Left lung (tissue), 10 donors: Measurements from ENCODE around the gene CCDC81. TPM values are rescaled to one million over a fixed set of nuclear protein-coding genes. Genes with fewer than 3 reads are reported as not detected.
"Not testable (repeated sequence)": the region's sequence is repeated elsewhere in the genome, so short reads cannot be mapped to it uniquely, and the experiment has no call there.

Experiments
- ATAC-seq: fragments of 200-7000 bp; cut with Tn5 transposase; one replicate; pipeline ENCODE4 v1.9.1; 2020; ENCODE audit warnings: moderate library complexity
- DNase-seq, 4 donors: peaks; one replicate each; pipeline ENCODE4 v3.0.0-alpha.2; 2013 to 2020
- H3K27ac ChIP-seq, 2 donors: fragments of 200-600 bp; sonication (generic) in 1 of 2; one replicate each; pipeline versions ENCODE4 v1.5.0 to v1.8.0; 2020 to 2021
- H3K27me3 ChIP-seq, 2 donors: fragments of 200-600 bp; sonication (generic) in 1 of 2; one replicate each; pipeline versions ENCODE4 v1.5.0 to v1.8.0; 2020 to 2021
- H3K36me3 ChIP-seq, 2 donors: fragments of 200-600 bp; sonication (generic) in 1 of 2; one replicate each; pipeline versions ENCODE4 v1.5.0 to v1.8.0; 2020 to 2021
- H3K4me1 ChIP-seq, 2 donors: fragments of 200-600 bp; one replicate each; pipeline ENCODE4 v1.8.0; 2021
- H3K4me3 ChIP-seq, 2 donors: fragments of 200-600 bp; sonication (generic) in 1 of 2; one replicate each; pipeline versions ENCODE4 v1.5.0 to v1.8.0; 2020 to 2021; ENCODE audit warnings: mild to moderate bottlenecking in 1 of 2
- H3K9me3 ChIP-seq, 2 donors: fragments of 200-600 bp; sonication (generic) in 1 of 2; one replicate each; pipeline versions ENCODE4 v1.5.0 to v1.8.0; 2020 to 2021
- intact Hi-C, 2 donors: fragments of 100-400 bp; cut with DNase I; formaldehyde crosslinking; loops; one replicate each; pipeline versions ENCODE4 v1.11.2 to v1.14.2; 2022
- polyA plus RNA-seq, 6 donors: library from polyadenylated mRNA; unstranded; fragments of 120-200 nt; gene quantifications; one replicate each; pipeline ENCODE4 v1.2.1, GENCODE V29; 2013; ENCODE audit not compliant: insufficient read length in 6 of 6
- total RNA-seq, 2 donors: library from RNA; stranded (reverse); fragmentation: NEBNext Ultra II Directional; extraction: Animal tissue kit (Norgen Biotek cat#: 25700); gene quantifications; one replicate each; pipeline ENCODE4 v1.2.1, GENCODE V29; 2021
- TF ChIP-seq, protein P1 (sequence below), 2 donors: fragments of 200-600 bp; sonication (generic) in 1 of 2; IDR thresholded peaks; one replicate each; pipeline versions ENCODE4 v1.5.0 to v1.8.0; 2021; ENCODE audit warnings: antibody characterized with exemption in 2 of 2
- donor health status: DM: no; HTN: yes; CAD: no.
- donor health status: DM: no; HTN: no; CAD: no.

The CCDC81 gene
- total and polyA plus RNA-seq, 8 donors: 0.58 to 4.9 (median 3.3) TPM

DNA sequence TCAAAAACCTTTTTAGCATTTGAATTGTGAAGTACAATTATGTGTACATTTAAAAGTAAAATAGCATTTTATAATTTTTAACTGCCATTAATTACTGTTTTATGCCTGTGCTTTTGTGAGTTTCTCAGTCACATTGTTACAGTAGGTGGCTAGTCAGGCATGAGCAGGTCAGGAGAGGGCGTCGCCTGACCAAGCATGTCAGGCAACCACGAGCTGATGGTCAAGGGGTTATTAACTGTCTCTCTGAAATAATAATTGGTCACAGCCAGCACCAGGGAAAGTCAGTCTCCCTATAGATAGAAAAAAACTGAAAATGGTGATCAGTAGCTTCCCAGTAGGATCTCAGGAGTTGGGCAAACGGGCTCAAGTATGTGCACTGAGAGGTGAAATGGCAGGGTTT is 19.4 kb upstream of the CCDC81 start:
- Histone ChIP-seq H3K9me3 (no peaks in the 10 kb centered on the region), H3K4me1 (no peaks in the 10 kb centered on the region)
- intact Hi-C loops: no loop called here

DNA sequence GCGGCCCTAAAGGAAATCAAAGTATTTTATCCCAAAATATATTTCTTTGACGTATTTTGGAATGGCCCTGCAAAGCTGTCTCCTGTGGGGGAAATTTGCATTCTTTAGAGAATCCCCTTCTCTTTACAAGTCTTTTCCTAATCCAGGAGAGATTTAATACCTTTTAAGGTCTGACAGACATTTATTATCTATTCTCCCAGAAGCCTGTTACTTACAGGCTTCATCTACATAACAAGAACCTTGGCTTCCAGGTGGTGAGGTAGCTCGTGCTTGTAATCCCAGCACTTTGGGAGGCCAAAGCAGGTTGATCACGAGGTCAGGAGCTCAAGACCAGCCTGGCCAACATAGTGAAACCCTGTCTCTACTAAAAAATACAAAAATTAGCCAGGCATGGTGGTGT is 17.3 kb upstream of the CCDC81 start:
- DNase-seq, ATAC-seq, H3K9me3 ChIP-seq, intact Hi-C loops, H3K36me3 ChIP-seq, H3K27me3 ChIP-seq, H3K27ac ChIP-seq, H3K4me3 ChIP-seq, H3K4me1 ChIP-seq: not testable (repeated sequence)

More for the DNA sequence above, 19.4 kb upstream of the CCDC81 start:
- Histone ChIP-seq H3K36me3 (no peaks in the 10 kb centered on the region), H3K27ac (no peak overlapping the region), H3K4me3 (no peak overlapping the region), H3K27me3 (no peaks in the 10 kb centered on the region)
- DNase-seq (no peak), ATAC-seq (no peak)
- TF ChIP-seq, protein P1, sequence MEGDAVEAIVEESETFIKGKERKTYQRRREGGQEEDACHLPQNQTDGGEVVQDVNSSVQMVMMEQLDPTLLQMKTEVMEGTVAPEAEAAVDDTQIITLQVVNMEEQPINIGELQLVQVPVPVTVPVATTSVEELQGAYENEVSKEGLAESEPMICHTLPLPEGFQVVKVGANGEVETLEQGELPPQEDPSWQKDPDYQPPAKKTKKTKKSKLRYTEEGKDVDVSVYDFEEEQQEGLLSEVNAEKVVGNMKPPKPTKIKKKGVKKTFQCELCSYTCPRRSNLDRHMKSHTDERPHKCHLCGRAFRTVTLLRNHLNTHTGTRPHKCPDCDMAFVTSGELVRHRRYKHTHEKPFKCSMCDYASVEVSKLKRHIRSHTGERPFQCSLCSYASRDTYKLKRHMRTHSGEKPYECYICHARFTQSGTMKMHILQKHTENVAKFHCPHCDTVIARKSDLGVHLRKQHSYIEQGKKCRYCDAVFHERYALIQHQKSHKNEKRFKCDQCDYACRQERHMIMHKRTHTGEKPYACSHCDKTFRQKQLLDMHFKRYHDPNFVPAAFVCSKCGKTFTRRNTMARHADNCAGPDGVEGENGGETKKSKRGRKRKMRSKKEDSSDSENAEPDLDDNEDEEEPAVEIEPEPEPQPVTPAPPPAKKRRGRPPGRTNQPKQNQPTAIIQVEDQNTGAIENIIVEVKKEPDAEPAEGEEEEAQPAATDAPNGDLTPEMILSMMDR (IDR thresholded peaks at IDR 0.05): no peak

DNA sequence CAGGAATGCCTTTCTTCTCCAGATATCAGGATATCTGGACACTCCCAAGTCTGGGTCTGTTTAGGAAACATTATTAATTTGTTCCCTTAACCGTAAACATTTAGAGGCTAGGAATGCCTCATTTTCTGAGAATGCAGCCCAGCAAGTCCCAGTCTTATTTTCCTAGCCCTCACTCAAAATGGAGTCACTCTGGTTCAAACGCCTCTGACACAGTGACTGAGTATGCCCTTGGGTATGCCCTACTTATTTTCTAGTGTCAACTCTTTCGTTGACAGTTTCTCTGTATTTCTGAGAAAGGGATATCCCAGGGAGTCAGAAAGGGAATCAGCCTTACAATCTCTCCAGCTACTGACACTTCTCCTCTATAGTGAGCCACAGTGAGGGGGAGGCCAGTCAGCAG is 16.0 kb upstream of the CCDC81 start:
- H3K27me3 ChIP-seq: no peaks in the 10 kb centered on the region
- peaks cover 0 to 5% of the 10 kb centered on the region in 2 donors for H3K9me3 ChIP-seq
- H3K36me3 ChIP-seq: no peaks in the 10 kb centered on the region
- H3K4me3 ChIP-seq: no peak overlapping the region
- intact Hi-C loops: no loop called here
- no peak for DNase-seq
- TF ChIP-seq, protein P1 (IDR thresholded peaks at IDR 0.05): no peak
- ATAC-seq: no peak
- H3K27ac ChIP-seq: no peak overlapping the region
- H3K4me1 ChIP-seq: no peaks in the 10 kb centered on the region

DNA sequence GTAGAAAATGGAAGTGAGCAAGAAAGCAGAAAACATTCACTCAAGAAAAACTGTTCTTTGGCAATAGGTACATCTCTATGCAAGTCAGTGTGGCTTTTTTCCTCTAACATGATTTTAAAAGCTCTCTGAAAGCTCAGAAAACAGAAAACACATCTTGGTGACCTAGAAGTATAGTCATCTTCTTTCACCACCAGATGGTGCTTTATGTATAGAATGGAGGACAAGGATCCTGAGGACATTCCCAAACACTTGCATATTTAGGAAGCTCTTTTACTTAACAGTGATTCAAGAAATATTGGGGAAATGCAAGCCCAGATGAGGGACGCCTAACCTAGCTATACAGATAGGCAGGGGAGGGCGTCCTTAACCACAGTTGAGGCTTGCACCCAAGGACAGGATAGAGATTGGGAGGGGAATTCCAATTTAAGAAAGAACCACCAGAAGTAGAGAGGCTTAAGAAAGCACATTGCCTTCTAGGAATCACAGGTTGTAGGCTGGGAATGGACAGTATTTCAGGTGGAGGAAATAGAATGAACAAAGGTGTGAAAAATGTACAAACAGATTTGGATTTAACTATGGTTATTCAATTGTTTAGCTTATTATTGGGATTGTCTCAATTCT is 13.8 kb upstream of the CCDC81 start:
- TF ChIP-seq, protein P1 (IDR thresholded peaks at IDR 0.05): no peak
- peak; percentile 25 for ATAC-seq
- H3K27me3 ChIP-seq: no peaks in the 10 kb centered on the region
- H3K27ac ChIP-seq: no peak overlapping the region
- DNase-seq: peak in 1 of 4 donors; percentile 26
- no peak overlapping the region for H3K4me3 ChIP-seq
- H3K4me1 ChIP-seq: no peaks in the 10 kb centered on the region
- H3K36me3 ChIP-seq: no peaks in the 10 kb centered on the region
- H3K9me3 ChIP-seq: peaks cover 0 to 5% of the 10 kb centered on the region in 2 donors
- intact Hi-C loops: no loop called here

DNA sequence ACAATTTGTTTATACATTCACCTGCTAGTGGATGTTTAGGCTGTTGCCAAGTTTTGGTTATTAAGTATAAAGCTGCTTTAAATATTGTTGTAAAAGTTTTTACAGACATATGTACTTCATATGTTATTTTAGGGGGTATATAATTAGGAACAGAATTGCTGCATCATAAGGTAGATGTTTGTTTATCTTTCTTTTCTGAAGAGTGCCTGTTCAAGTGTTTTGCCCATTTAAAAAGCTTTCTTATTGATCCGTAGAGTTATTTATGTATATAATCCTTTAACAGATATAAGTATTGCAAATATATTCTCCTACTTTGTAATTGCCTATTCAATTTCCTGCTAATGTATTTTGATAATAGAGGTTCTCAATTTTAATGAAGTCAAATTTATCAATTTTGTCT is 11.3 kb upstream of the CCDC81 start:
- peaks cover 0 to 5% of the 10 kb centered on the region in 2 donors for H3K9me3 ChIP-seq
- no peak overlapping the region for H3K27ac ChIP-seq
- no peak for DNase-seq
- TF ChIP-seq, protein P1 (IDR thresholded peaks at IDR 0.05): no peak
- no peak overlapping the region for H3K4me3 ChIP-seq
- H3K36me3 ChIP-seq: no peaks in the 10 kb centered on the region
- H3K4me1 ChIP-seq: no peaks in the 10 kb centered on the region
- ATAC-seq: no peak
- no peaks in the 10 kb centered on the region for H3K27me3 ChIP-seq
- intact Hi-C loops: no loop called here

DNA sequence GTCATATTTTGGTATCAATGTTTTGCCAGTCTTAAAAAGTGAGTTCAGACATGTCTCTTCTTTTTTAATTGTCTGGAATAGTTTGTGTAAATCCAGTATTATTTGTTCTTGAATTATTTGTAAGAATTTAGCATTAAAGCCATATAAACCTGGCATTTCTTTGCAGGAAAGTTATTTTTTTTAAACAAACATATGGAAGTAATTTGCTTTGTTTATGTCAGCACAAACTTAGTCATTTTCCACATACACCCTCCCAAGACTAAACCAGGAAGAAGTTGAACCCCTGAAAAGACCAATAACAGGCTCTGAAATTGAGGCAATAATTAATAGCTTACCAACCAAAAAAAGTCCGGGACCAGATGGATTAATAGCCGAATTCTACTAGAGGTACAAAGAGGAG is 9.1 kb upstream of the CCDC81 start:
- intact Hi-C loops: no loop called here
- ATAC-seq (no peak), DNase-seq (no peak)
- H3K4me3 ChIP-seq: no peak overlapping the region
- peaks cover 0 to 5% of the 10 kb centered on the region in 2 donors for H3K9me3 ChIP-seq
- H3K27me3 ChIP-seq: no peaks in the 10 kb centered on the region
- no peaks in the 10 kb centered on the region for H3K4me1 ChIP-seq
- no peaks in the 10 kb centered on the region for H3K36me3 ChIP-seq
- no peak overlapping the region for H3K27ac ChIP-seq
- TF ChIP-seq, protein P1 (IDR thresholded peaks at IDR 0.05): no peak
